Loucy (cell line): ENCODE data around the gene ECT2.

Source experiments
- H2AFZ ChIP-seq: fragments of 200-600 bp; sonication (generic); 2 replicates; pipeline ENCODE4 v1.6.0; 2016; ENCODE audit warnings: antibody characterized with exemption, mild to moderate bottlenecking, low read length, moderate library complexity
- H3F3A ChIP-seq: fragments of 200-600 bp; 2 replicates; pipeline ENCODE4 v1.6.0; 2016; ENCODE audit warnings: antibody characterized with exemption, low read depth, mild to moderate bottlenecking
- H3K27me3 ChIP-seq: fragments of 200-600 bp; sonication (generic); 2 replicates; pipeline ENCODE4 v1.6.1; 2014; ENCODE audit warnings: low read length, mild to moderate bottlenecking; ENCODE audit not compliant: insufficient read depth, poor library complexity, severe bottlenecking
- H3K36me3 ChIP-seq: fragments of 200-600 bp; sonication (generic); 2 replicates; pipeline ENCODE4 v1.6.1; 2016; ENCODE audit warnings: low read length; ENCODE audit not compliant: insufficient read depth
- H3K4me1 ChIP-seq: fragments of 200-600 bp; sonication (generic); 2 replicates; pipeline ENCODE4 v1.5.1; 2014; ENCODE audit warnings: low read length, mild to moderate bottlenecking; ENCODE audit not compliant: insufficient read depth, poor library complexity, severe bottlenecking
- H3K4me2 ChIP-seq: fragments of 200-600 bp; sonication (generic); 2 replicates; pipeline ENCODE4 v1.6.0; 2014; ENCODE audit warnings: antibody characterized with exemption, low read length, low read depth, mild to moderate bottlenecking; ENCODE audit not compliant: poor library complexity, severe bottlenecking
- H3K4me3 ChIP-seq: fragments of 200-600 bp; sonication (generic); 2 replicates; pipeline ENCODE4 v1.5.1; 2014; ENCODE audit warnings: low read length, mild to moderate bottlenecking, mixed read lengths; ENCODE audit not compliant: poor library complexity, severe bottlenecking
- H3K79me2 ChIP-seq: fragments of 200-600 bp; sonication (generic); 2 replicates; pipeline ENCODE4 v1.6.1; 2014; ENCODE audit warnings: low read length; ENCODE audit not compliant: insufficient read depth
- H3K9ac ChIP-seq: fragments of 200-600 bp; sonication (generic); 2 replicates; pipeline ENCODE4 v1.6.0; 2014; ENCODE audit warnings: mild to moderate bottlenecking, low read depth, low read length, moderate library complexity; ENCODE audit not compliant: poor library complexity, severe bottlenecking
- H3K9me2 ChIP-seq: fragments of 200-600 bp; sonication (generic); replicated peaks from 2 replicates; pipeline ENCODE4 v1.6.1; 2016; ENCODE audit warnings: low read depth, low read length, mixed read lengths
- H3K9me3 ChIP-seq: fragments of 200-600 bp; sonication (generic); 2 replicates; pipeline ENCODE4 v1.6.1; 2014; ENCODE audit warnings: mild to moderate bottlenecking, antibody characterized with exemption, low read length, low read depth; ENCODE audit not compliant: insufficient read depth
- H4K20me1 ChIP-seq: fragments of 200-600 bp; sonication (generic); 2 replicates; pipeline ENCODE4 v1.6.0; 2014; ENCODE audit warnings: antibody characterized with exemption, low read length, mild to moderate bottlenecking; ENCODE audit not compliant: insufficient read depth, poor library complexity, severe bottlenecking
- EZH2phosphoT487 ChIP-seq: fragments of 200-600 bp; IDR thresholded peaks from 2 replicates; pipeline ENCODE4 v1.6.1; 2018; ENCODE audit warnings: antibody characterized with exemption, mild to moderate bottlenecking, moderate library complexity, borderline replicate concordance
- TF ChIP-seq, protein P1 (sequence below): fragments of 200-600 bp; sonication (generic); conservative IDR thresholded peaks from 2 replicates; pipeline ENCODE4 v1.5.1; 2014; ENCODE audit warnings: mild to moderate bottlenecking, antibody characterized with exemption, low read length

ECT2 gene

DNA sequence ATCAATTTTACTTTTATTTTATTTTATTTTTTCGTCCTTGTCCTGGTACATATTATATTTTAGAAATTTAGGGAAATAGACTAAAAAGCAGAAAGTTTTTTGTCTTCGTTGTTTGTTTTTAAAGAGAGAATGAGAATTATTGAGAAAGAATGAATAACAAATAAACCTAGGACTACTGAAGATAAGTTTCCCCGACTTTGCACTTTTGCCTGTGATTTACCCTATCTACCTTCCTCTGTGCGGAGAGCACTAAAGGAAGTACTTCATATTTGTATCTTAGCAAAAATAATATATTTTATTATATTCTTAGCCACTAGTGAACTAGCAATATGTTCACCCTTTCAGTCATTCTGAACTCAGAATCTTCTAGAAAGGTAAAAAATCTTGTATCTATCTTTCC is 60.6 kb downstream of the ECT2 start:
- H3K79me2 ChIP-seq, result 0 out of 2 replicates have a peak, but pooled peaks cover 4% of the 10 kb centered on the region
- no peak overlapping the region for H3K4me3 ChIP-seq
- no peak for TF ChIP-seq EZH2phosphoT487
- TF ChIP-seq, protein P1, sequence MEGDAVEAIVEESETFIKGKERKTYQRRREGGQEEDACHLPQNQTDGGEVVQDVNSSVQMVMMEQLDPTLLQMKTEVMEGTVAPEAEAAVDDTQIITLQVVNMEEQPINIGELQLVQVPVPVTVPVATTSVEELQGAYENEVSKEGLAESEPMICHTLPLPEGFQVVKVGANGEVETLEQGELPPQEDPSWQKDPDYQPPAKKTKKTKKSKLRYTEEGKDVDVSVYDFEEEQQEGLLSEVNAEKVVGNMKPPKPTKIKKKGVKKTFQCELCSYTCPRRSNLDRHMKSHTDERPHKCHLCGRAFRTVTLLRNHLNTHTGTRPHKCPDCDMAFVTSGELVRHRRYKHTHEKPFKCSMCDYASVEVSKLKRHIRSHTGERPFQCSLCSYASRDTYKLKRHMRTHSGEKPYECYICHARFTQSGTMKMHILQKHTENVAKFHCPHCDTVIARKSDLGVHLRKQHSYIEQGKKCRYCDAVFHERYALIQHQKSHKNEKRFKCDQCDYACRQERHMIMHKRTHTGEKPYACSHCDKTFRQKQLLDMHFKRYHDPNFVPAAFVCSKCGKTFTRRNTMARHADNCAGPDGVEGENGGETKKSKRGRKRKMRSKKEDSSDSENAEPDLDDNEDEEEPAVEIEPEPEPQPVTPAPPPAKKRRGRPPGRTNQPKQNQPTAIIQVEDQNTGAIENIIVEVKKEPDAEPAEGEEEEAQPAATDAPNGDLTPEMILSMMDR, result no peak
- H3F3A ChIP-seq, result no peaks in the 10 kb centered on the region
- peaks cover 8% of the 10 kb centered on the region for H4K20me1 ChIP-seq
- no peaks in the 10 kb centered on the region for H3K27me3 ChIP-seq
- no peaks in the 10 kb centered on the region for H3K9me2 ChIP-seq
- no peak overlapping the region for H2AFZ ChIP-seq
- H3K4me2 ChIP-seq, result no peak overlapping the region
- peaks cover 83% of the 10 kb centered on the region for H3K36me3 ChIP-seq
- H3K4me1 ChIP-seq, result no peaks in the 10 kb centered on the region
- no peak overlapping the region for H3K9ac ChIP-seq
- no peaks in the 10 kb centered on the region for H3K9me3 ChIP-seq

DNA sequence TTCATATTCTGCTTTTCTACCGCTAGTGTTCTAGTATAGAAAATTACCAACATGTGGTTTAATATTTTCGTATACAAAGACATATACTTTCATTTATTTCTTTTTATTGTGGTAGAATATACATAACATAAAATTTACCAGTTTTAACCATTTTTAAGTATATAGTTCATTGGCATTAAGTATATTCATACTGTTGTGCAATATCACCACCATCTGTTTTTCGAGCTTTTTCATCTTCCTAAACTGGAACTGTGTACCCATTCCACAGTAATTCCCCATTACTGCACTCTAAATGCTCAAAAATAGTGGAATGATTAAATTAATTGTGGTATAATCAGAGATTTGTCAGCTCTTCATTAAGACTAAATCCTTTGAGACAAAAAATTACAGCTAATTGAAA is 62.9 kb downstream of the ECT2 start:
- Histone ChIP-seq H3K79me2 (0 out of 2 replicates have a peak, but pooled peaks cover 4% of the 10 kb centered on the region), H3K27me3 (no peaks in the 10 kb centered on the region), H3K4me1 (no peaks in the 10 kb centered on the region), H3K36me3 (peaks cover 78% of the 10 kb centered on the region), H4K20me1 (peaks cover 8% of the 10 kb centered on the region), H3K4me3 (no peak overlapping the region), H2AFZ (no peak overlapping the region), H3K4me2 (no peak overlapping the region), H3K9ac (no peak overlapping the region), H3K9me2 (no peaks in the 10 kb centered on the region), H3F3A (no peaks in the 10 kb centered on the region), H3K9me3 (no peaks in the 10 kb centered on the region)
- TF ChIP-seq, protein P1, result no peak
- no peak for TF ChIP-seq EZH2phosphoT487

DNA sequence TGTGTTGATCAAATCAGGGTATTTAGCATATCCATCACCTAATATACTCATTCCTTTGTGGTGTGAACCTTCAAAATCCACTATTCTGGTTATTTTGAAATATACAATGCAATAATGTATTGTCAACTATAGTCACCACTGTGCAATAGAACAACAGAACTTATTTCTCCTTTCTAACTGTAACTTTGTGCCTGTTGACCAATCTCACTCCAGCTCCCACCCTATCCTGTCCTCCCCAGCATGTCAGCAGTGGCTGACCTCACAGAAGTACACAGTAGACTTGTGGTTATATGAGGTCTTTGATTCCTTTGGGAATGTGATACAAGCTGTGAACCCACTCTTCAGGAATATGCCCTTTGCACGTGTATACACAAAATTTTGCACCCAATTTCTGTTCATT is 64.2 kb downstream of the ECT2 start:
- Histone ChIP-seq H3K36me3 (peaks cover 78% of the 10 kb centered on the region), H3K27me3 (no peaks in the 10 kb centered on the region), H2AFZ (no peak overlapping the region), H3F3A (no peaks in the 10 kb centered on the region), H4K20me1 (peaks cover 2% of the 10 kb centered on the region), H3K4me1 (no peaks in the 10 kb centered on the region), H3K4me3 (no peak overlapping the region), H3K4me2 (no peak overlapping the region), H3K79me2 (0 out of 2 replicates have a peak, but pooled peaks cover 4% of the 10 kb centered on the region), H3K9me2 (no peaks in the 10 kb centered on the region), H3K9ac (no peak overlapping the region), H3K9me3 (no peaks in the 10 kb centered on the region)
- TF ChIP-seq, protein P1, result no peak
- no peak for TF ChIP-seq EZH2phosphoT487
